AG09309 (cell line): ENCODE measurements around the gene TRIOBP.

Source experiments
- DNase-seq: peaks from one replicate; pipeline ENCODE4 v3.0.0-alpha.2; 2010; ENCODE audit warnings: low read depth
- H3K4me3 ChIP-seq: 2 replicates; pipeline ENCODE4 v1.5.1; 2011; ENCODE audit warnings: mild to moderate bottlenecking, low read depth, low read length, moderate library complexity; ENCODE audit not compliant: control insufficient read depth
- CTCF ChIP-seq: IDR thresholded peaks from 2 replicates; pipeline ENCODE4 v1.5.1; 2011; ENCODE audit warnings: mild to moderate bottlenecking, low read depth, low read length, inconsistent platforms; ENCODE audit not compliant: insufficient read depth, control insufficient read depth; ENCODE audit errors: missing control alignments

The TRIOBP gene

GRCh38 chr22:37759281-37759680 is 62.4 kb downstream of the TRIOBP start:
- no peak for TF ChIP-seq CTCF
- no peak overlapping the region for H3K4me3 ChIP-seq
- no peak for DNase-seq

DNA sequence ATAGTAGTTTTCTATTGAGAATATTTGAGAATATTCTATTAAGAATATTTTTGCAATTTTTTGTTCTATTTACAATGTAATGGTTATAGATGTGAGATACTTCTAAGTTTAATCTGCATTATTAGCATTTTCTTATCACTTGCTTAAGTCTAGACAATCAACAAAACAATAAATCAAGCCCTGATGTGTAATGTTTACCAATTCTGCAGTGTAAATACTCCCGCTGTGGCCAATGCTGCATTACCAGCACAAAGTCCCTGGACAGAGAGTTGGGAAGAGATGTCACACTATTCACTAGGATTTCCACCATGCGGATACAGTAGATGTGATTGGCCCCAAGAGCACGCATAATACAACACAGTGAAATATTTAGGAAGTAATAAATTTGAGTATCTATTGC is 63.3 kb downstream of the TRIOBP start:
- no peak overlapping the region for H3K4me3 ChIP-seq
- TF ChIP-seq CTCF = no peak
- no peak for DNase-seq

- no peak for DNase-seq
- H3K4me3 ChIP-seq = no peak overlapping the region
- no peak for TF ChIP-seq CTCF
These were observed 65.6 kb downstream of the TRIOBP start for GRCh38 chr22:37762389-37762836.

DNA sequence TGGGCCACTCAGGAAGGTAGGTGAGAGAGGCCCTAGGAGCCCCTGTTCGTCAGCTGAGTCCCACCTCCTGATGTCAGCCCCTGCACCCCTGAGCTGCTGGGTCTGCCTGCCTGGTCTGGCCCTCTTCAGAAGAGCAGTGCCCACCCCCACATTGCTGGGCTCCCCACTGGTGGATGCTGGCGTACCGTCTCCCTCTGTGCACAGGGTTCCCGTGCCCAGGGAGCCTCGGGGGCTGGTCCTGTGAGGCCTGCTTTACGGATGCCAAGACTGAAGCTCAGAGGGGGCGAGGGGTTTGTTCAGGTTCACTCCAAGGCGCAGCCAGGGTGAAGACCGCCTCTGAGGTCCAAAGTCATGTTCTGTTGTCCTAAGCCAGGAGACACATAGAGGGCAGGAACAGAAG is 66.2 kb downstream of the TRIOBP start:
- no peak for DNase-seq
- no peak overlapping the region for H3K4me3 ChIP-seq
- no peak for TF ChIP-seq CTCF

- DNase-seq = no peak
- no peak overlapping the region for H3K4me3 ChIP-seq
- no peak for TF ChIP-seq CTCF
These were observed 66.8 kb downstream of the TRIOBP start for GRCh38 chr22:37763652-37764051.

GRCh38 chr22:37764622-37765021 is 67.8 kb downstream of the TRIOBP start:
- no peak for TF ChIP-seq CTCF
- DNase-seq = no peak
- no peak overlapping the region for H3K4me3 ChIP-seq

GRCh38 chr22:37765498-37765897 is 68.7 kb downstream of the TRIOBP start:
- no peak for TF ChIP-seq CTCF
- H3K4me3 ChIP-seq = no peak overlapping the region
- no peak for DNase-seq
